D721Med (cell line): ENCODE measurements around the gene STT3B.
"Not testable (repeated sequence)": the region's sequence is repeated elsewhere in the genome, so short reads cannot be mapped to it uniquely, and the experiment has no call there.

Experiments used
- DNase-seq: peaks from one replicate; pipeline ENCODE4 v3.0.0; 2011; ENCODE audit warnings: low spot score; ENCODE audit not compliant: insufficient read length
- FAIRE-seq: peaks from 2 replicates; lab custom pipeline; 2011; peaks lifted over from hg19 to GRCh38; lab: Jason Lieb, UNC
- TF ChIP-seq, protein P1 (sequence below): IDR thresholded peaks from 2 replicates; pipeline ENCODE4 v1.5.1; 2012; ENCODE audit warnings: mild to moderate bottlenecking, control low read depth; ENCODE audit not compliant: insufficient read depth; ENCODE audit errors: missing control alignments

Gene STT3B

GRCh38 chr3:31505371-31506048, 27.2 kb upstream of the STT3B start:
- no peak for DNase-seq
- TF ChIP-seq, protein P1, sequence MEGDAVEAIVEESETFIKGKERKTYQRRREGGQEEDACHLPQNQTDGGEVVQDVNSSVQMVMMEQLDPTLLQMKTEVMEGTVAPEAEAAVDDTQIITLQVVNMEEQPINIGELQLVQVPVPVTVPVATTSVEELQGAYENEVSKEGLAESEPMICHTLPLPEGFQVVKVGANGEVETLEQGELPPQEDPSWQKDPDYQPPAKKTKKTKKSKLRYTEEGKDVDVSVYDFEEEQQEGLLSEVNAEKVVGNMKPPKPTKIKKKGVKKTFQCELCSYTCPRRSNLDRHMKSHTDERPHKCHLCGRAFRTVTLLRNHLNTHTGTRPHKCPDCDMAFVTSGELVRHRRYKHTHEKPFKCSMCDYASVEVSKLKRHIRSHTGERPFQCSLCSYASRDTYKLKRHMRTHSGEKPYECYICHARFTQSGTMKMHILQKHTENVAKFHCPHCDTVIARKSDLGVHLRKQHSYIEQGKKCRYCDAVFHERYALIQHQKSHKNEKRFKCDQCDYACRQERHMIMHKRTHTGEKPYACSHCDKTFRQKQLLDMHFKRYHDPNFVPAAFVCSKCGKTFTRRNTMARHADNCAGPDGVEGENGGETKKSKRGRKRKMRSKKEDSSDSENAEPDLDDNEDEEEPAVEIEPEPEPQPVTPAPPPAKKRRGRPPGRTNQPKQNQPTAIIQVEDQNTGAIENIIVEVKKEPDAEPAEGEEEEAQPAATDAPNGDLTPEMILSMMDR, result no peak
- FAIRE-seq, result no peak

GRCh38 chr3:31506515-31506914, 26.2 kb upstream of the STT3B start:
- not testable (repeated sequence) for FAIRE-seq, DNase-seq

DNA sequence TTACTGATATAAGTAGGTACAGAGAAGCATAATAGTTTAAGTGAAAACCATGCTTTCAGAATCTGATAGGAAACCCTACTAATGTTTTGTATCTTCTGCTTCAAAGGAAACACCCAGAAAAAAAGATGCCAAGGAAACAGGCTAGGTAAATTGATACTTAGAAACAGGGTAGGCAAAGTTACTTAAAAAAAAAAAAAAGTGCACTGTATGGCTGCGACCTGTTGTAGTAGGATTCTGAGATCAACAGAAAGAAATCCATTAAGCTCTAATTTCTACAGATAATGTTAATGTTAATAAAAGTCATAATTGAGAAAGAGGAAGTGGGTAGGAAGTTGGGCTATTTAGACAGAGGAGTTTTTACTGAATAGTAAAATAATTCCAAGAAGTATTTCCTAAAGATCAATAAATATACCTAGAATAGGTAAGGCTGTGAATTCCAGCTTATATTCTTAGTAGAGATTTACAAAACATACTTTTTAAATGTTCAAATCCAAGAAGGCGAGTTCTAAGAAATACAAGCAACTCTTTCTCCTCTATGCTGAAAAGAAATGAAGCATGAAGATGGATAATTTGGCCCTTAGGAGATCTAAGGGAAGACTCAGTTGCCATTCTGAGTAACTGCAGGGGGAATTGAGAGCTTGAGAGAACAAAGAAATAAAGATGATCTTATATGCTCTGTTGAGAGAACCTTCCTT, 24.1 kb upstream of the STT3B start:
- TF ChIP-seq, protein P1, result no peak
- no peak for FAIRE-seq
- DNase-seq, result no peak

DNA sequence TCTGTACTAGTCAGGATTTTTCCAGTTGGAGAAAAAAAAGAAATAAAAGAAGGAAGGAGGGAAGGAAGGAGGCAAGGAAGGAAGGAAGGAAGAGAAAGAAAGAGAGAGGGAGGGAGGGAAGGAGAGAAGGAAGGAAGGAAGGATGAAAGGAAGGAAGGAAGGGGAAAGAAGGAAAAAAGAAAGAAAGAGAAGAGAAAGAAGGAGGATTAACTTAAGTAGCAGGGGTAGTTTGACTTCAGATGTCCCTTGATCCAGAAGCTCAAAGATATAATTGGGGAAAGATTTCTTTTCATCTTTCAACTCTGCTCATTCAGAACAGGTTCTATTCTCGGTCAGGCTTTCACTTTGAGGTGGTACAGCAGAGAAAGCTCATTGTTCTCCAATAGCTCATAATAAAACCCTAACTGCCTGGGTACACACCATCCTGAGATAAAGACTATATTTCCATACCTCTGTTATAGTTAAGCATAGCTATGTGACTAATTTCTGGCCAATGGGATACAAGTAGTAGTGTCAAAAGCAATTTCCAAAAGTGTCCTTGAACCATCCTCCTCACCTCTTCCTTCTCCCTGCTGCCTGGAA, 23.5 kb upstream of the STT3B start:
- no peak for DNase-seq
- TF ChIP-seq, protein P1, result no peak
- no peak for FAIRE-seq

DNA sequence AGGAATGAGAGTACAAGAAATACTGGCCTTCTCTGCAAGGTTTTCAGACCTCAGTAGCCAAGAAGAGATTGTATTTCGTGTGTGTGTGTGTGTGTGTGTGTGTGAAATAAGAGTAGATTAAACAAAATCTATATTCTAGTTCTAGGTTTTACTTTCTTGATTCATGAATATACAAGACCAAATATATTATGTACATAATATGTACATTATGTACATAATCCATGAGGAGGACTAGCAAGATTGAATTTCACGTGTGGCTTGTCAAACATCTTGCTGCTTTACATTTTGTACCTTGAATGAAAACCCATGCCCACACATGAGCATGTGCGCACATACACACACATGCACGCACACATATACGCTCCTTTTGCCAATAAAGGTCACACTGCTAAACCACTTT, 18.2 kb upstream of the STT3B start:
- TF ChIP-seq, protein P1, result no peak
- FAIRE-seq (no peak), DNase-seq (no peak)

- DNase-seq (no peak), FAIRE-seq (no peak)
- TF ChIP-seq, protein P1, result no peak
Observed at GRCh38 chr3:31515486-31516284, 17.0 kb upstream of the STT3B start.

DNA sequence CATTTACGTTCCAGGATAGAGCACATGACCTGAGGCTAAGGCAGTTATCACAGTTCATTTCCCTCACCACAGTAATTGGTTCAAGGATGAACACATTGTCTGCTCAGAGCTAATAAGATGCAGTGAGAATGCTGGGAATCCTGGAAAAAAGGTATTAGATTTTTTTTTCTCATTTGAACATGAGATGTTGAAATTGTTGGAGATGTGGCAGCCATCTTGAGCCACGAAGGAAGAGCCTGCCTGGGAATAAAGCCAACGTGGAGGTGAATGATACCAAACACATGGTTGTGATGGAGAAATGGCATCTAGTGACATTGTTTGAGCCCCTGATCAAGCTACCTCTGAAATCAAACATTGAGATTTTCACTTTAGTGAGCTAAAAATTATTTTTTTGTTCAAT, 16.0 kb upstream of the STT3B start:
- no peak for FAIRE-seq
- TF ChIP-seq, protein P1, result no peak
- no peak for DNase-seq
